Fibroblast of lung (primary cell): ENCODE results near the gene AP3S2. TPM values are rescaled to one million over a fixed set of nuclear protein-coding genes. Genes with fewer than 3 reads are reported as not detected.

Experiments used
- DNase-seq, 2 donors: peaks; one replicate each; pipeline versions ENCODE4 v3.0.0 to v3.0.0-alpha.2; 2010; ENCODE audit warnings: low read depth in 2 of 2
- H2AFZ ChIP-seq: 2 replicates; pipeline ENCODE4 v1.5.1; 2012; ENCODE audit warnings: low read length, control low read depth, inconsistent platforms
- H3K27ac ChIP-seq: 2 replicates; pipeline ENCODE4 v1.5.1; 2011; ENCODE audit warnings: low read length, control low read depth; ENCODE audit not compliant: insufficient read depth
- H3K27me3 ChIP-seq: 2 replicates; pipeline ENCODE4 v1.5.1; 2011; ENCODE audit warnings: mild to moderate bottlenecking, low read length; ENCODE audit not compliant: control insufficient read depth, insufficient read depth
- H3K36me3 ChIP-seq: 2 replicates; pipeline ENCODE4 v1.5.1; 2011; ENCODE audit warnings: low read length; ENCODE audit not compliant: control insufficient read depth, insufficient read depth
- H3K4me1 ChIP-seq: 2 replicates; pipeline ENCODE4 v1.5.1; 2011; ENCODE audit warnings: low read length; ENCODE audit not compliant: control insufficient read depth, insufficient read depth; ENCODE audit errors: extremely low read depth
- H3K4me2 ChIP-seq: 2 replicates; pipeline ENCODE4 v1.5.1; 2011; ENCODE audit warnings: low read length, control low read depth; ENCODE audit not compliant: insufficient read depth; ENCODE audit errors: extremely low read depth
- H3K4me3 ChIP-seq, 4 experiments: fragments of 200-600 bp in 1 of 4; sonication (generic) in 1 of 4; replicated peaks in 1 of 4; 2 replicates each; pipeline ENCODE4 v1.5.1; 2011 to 2016; ENCODE audit warnings: low read length in 4 of 4, low read depth in 3 of 4, mild to moderate bottlenecking in 3 of 4, control low read depth in 2 of 4, inconsistent platforms in 1 of 4, mixed read lengths in 1 of 4; ENCODE audit not compliant: insufficient read depth in 1 of 4; ENCODE audit errors: control extremely low read depth in 1 of 4
- H3K79me2 ChIP-seq: 2 replicates; pipeline ENCODE4 v1.5.1; 2012; ENCODE audit warnings: mild to moderate bottlenecking, low read length, inconsistent platforms; ENCODE audit not compliant: control insufficient read depth, insufficient read depth
- H3K9ac ChIP-seq: 2 replicates; pipeline ENCODE4 v1.5.1; 2011; ENCODE audit warnings: mild to moderate bottlenecking, low read length, control low read depth; ENCODE audit not compliant: insufficient read depth
- H3K9me3 ChIP-seq: 2 replicates; pipeline ENCODE4 v1.5.1; 2012; ENCODE audit warnings: low read depth, low read length; ENCODE audit not compliant: control insufficient read depth, insufficient read depth
- H4K20me1 ChIP-seq: 2 replicates; pipeline ENCODE4 v1.5.1; 2011; ENCODE audit warnings: low read length; ENCODE audit not compliant: control insufficient read depth, insufficient read depth; ENCODE audit errors: extremely low read depth
- CTCF ChIP-seq, 2 donors: IDR thresholded peaks in 1 of 2; conservative IDR thresholded peaks in 1 of 2; 1 replicate in 1 of 2; 2 replicates in 1 of 2; pipeline ENCODE4 v1.5.1; 2011 to 2012; ENCODE audit warnings: low read length in 2 of 2, control low read depth in 1 of 2, inconsistent platforms in 1 of 2, low read depth in 1 of 2, mild to moderate bottlenecking in 1 of 2
- EZH2 ChIP-seq: IDR thresholded peaks from 2 replicates; pipeline ENCODE4 v1.5.1; 2012; ENCODE audit warnings: low read length, control low read depth, mild to moderate bottlenecking; ENCODE audit errors: missing control alignments
- polyA plus RNA-seq, 2 donors: library from polyadenylated mRNA; depleted of rRNA in 1 of 2; stranded (reverse) in 1 of 2; unstranded in 1 of 2; fragments of >200 nt; gene quantifications; 2 replicates each; pipeline ENCODE4 v1.2.1, GENCODE V29; 2011 to 2012; ENCODE audit warnings: missing spikeins in 1 of 2
- total RNA-seq: library from RNA; depleted of rRNA; stranded (reverse); fragments of >200 nt; gene quantifications from 2 replicates; pipeline ENCODE4 v1.2.1, GENCODE V29; 2014

AP3S2 gene
- total and polyA plus RNA-seq, 2 donors (not counting 1 experiment from before 2014, with no cell fraction given): 54.4 to 69.5 TPM

DNA sequence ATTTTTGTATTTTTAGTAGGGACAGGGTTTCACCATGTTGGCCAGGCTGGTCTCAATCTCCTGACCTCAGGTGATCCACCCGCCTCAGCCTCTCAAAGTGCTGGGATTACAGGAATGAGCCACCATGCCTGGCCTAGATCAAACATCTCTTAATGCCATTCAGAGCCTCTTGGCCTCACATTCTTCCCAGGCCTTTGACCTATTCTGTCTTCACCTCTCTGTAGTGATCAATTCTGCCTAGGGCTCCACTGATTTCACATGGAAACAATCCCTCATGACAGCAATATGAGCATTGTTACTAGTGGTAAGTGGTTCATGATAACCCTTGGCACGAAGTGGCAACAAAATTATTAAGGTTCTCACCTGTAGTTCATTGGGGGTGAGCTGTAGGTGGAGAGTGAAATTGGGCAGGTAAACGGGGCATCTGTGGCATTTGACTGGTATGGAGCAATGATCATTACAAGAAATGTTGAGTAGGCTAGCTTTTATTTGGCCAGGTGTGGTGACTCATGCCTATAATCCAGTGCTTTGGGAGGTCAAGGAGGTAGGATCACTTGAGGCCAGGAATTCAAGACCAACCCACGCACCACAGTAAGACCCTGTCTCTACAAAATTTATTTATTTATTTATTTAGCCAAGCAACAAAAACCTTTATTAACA is 23.8 kb upstream of the AP3S2 start:
- TF ChIP-seq EZH2: no peak
- no peak for TF ChIP-seq CTCF (conservative IDR thresholded peaks at IDR 0.05 in 1 of 2, IDR thresholded peaks at IDR 0.05 in 1 of 2; ENCODE audit: low read depth in 1 of 2, low read length in 2 of 2)
- no peak overlapping the region for H3K4me3 ChIP-seq
- no peaks in the 10 kb centered on the region for H3K79me2 ChIP-seq

GRCh38 chr15:89916660-89917059 is 22.9 kb upstream of the AP3S2 start:
- Histone ChIP-seq H3K36me3 (no peaks in the 10 kb centered on the region), H2AFZ (no peak overlapping the region), H3K79me2 (no peaks in the 10 kb centered on the region), H3K27ac (no peak overlapping the region), H3K9me3 (no peaks in the 10 kb centered on the region), H3K4me3 (no peak overlapping the region), H4K20me1 (no peaks in the 10 kb centered on the region), H3K4me1 (no peaks in the 10 kb centered on the region), H3K4me2 (no peak overlapping the region), H3K27me3 (no peaks in the 10 kb centered on the region), H3K9ac (no peak overlapping the region)
- TF ChIP-seq CTCF (conservative IDR thresholded peaks at IDR 0.05 in 1 of 2, IDR thresholded peaks at IDR 0.05 in 1 of 2; ENCODE audit: low read depth in 1 of 2, low read length in 2 of 2): no peak
- no peak for TF ChIP-seq EZH2
- DNase-seq: no peak

More for the DNA sequence above, 23.8 kb upstream of the AP3S2 start:
- Histone ChIP-seq H3K27me3 (no peaks in the 10 kb centered on the region), H3K9me3 (no peaks in the 10 kb centered on the region), H3K36me3 (no peaks in the 10 kb centered on the region), H3K4me1 (no peaks in the 10 kb centered on the region), H2AFZ (no peak overlapping the region), H4K20me1 (no peaks in the 10 kb centered on the region), H3K9ac (no peak overlapping the region), H3K4me2 (no peak overlapping the region), H3K27ac (no peak overlapping the region)
- peak in 1 of 2 donors; percentile 6 for DNase-seq

DNA sequence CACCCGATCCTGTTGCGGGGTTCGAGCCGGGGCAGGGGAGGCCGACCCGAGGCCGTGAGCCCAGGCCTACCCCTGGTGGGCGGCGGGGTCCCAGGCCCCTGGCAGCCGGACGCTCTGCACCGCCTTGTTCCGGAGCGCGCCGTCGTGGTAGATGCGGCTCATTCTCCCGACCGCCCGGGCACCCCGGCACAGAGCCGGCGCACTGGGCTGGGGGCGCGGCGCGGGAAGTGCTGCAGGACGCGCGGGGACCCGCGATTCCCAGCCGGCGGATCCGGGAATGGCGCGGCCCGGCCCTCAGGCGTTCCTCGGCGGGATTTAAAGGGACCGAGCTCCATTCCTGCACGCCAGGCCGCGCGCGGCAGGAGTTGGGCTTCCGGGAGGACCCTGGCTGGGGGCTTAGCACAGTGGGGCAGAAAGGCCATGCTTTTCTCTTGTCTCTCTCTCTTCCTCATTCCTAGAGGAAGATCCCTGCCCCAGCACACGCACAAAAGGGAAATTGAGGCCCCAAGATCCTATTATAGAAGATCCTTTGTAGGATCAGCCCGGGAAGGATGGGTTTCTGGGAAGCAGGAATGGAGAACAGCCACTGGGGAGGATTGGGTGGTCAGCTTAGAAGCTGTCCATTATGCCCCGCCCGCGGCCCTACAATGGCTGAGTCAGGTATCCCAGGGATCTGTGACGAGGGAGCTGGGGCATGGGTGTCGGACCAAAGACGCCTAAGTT is 19.0 kb upstream of the AP3S2 start, which contains the start of gene ARPIN:
Gene ARPIN, minus strand, starts transcription at position 279 of the 723 bp plus-strand sequence. Its CDS starts 117 bp downstream, at position 162.
- peak; percentile 55 to 59 for DNase-seq
- H3K27me3 ChIP-seq: no peaks in the 10 kb centered on the region
- H3K9ac ChIP-seq: peak within 1 kb of the TSS; percentile 58
- H3K27ac ChIP-seq: peak within 1 kb of the TSS; percentile 34
- H3K4me1 ChIP-seq: no peaks in the 10 kb centered on the region
- TF ChIP-seq EZH2 (no peak), CTCF (conservative IDR thresholded peaks at IDR 0.05 in 1 of 2, IDR thresholded peaks at IDR 0.05 in 1 of 2; ENCODE audit: low read depth in 1 of 2, low read length in 2 of 2) (no peak)
- H3K79me2 ChIP-seq: no peaks in the 10 kb centered on the region
- peak within 1 kb of the TSS; percentile 94 for H3K4me2 ChIP-seq
- H4K20me1 ChIP-seq: no peaks in the 10 kb centered on the region
- H3K36me3 ChIP-seq: peaks cover 3% of the 10 kb centered on the region
- H2AFZ ChIP-seq: peak within 1 kb of the TSS; percentile 96
- H3K4me3 ChIP-seq: peak within 1 kb of the TSS; percentile 64 to 81 (median 70)
- no peaks in the 10 kb centered on the region for H3K9me3 ChIP-seq
